Right atrium auricular region (tissue), 2 donors: Measurements from ENCODE around the gene AOPEP. TPM values are rescaled to one million over a fixed set of nuclear protein-coding genes. Genes with fewer than 3 reads are reported as not detected.

Source experiments
- DNase-seq: peaks from one replicate; pipeline ENCODE4 v3.0.0-alpha.2; 2019; ENCODE audit warnings: low spot score
- H3K27ac ChIP-seq, 2 donors: fragments of 200-600 bp; sonication (generic); 1 replicate in 1 of 2; 2 replicates in 1 of 2; pipeline ENCODE4 v1.5.1; 2016 to 2019
- H3K27me3 ChIP-seq, 2 donors: fragments of 200-600 bp; sonication (generic); one replicate each; pipeline versions ENCODE4 v1.5.1 to v1.6.0; 2017 to 2019
- H3K36me3 ChIP-seq: fragments of 200-600 bp; sonication (generic); one replicate; pipeline ENCODE4 v1.5.1; 2016
- H3K4me1 ChIP-seq, 2 donors: fragments of 200-600 bp; sonication (generic); one replicate each; pipeline versions ENCODE4 v1.5.1 to v1.6.0; 2017 to 2019
- H3K4me3 ChIP-seq, 2 donors: fragments of 200-600 bp; sonication (generic); 1 replicate in 1 of 2; 2 replicates in 1 of 2; pipeline ENCODE4 v1.5.1; 2017 to 2019; ENCODE audit warnings: mild to moderate bottlenecking in 1 of 2, moderate library complexity in 1 of 2
- H3K9me3 ChIP-seq, 2 donors: fragments of 200-600 bp; sonication (generic); one replicate each; pipeline ENCODE4 v1.5.1; 2019
- CTCF ChIP-seq, 2 donors: fragments of 200-600 bp; sonication (generic); IDR thresholded peaks; one replicate each; pipeline ENCODE4 v1.5.1; 2019; ENCODE audit warnings: antibody characterized with exemption in 2 of 2
- total RNA-seq, 2 donors: library from RNA; depleted of rRNA; stranded (reverse); fragments of >200 nt; gene quantifications; one replicate each; pipeline ENCODE4 v1.1.0, GENCODE V29; 2016

The AOPEP gene
- total RNA-seq, 2 donors from 2014 or later: 262 to 314 TPM

- H3K27me3 ChIP-seq: no peaks in the 10 kb centered on the region
- no peak for DNase-seq
- no peak overlapping the region for H3K4me3 ChIP-seq
- H3K9me3 ChIP-seq: no peaks in the 10 kb centered on the region
- no peaks in the 10 kb centered on the region for H3K36me3 ChIP-seq
- TF ChIP-seq CTCF (IDR thresholded peaks at IDR 0.05): no peak
- no peak overlapping the region for H3K27ac ChIP-seq
- H3K4me1 ChIP-seq: no peaks in the 10 kb centered on the region
Observed at GRCh38 chr9:94980947-94981722, 254.6 kb downstream of the AOPEP start.

- no peak for DNase-seq
- TF ChIP-seq CTCF (IDR thresholded peaks at IDR 0.05): no peak
- Histone ChIP-seq H3K9me3 (no peaks in the 10 kb centered on the region), H3K27me3 (no peaks in the 10 kb centered on the region), H3K36me3 (no peaks in the 10 kb centered on the region), H3K4me1 (no peaks in the 10 kb centered on the region), H3K4me3 (no peak overlapping the region), H3K27ac (no peak overlapping the region)
Observed at GRCh38 chr9:94981723-94982090, 255.2 kb downstream of the AOPEP start.

GRCh38 chr9:94982211-94982610 is 255.7 kb downstream of the AOPEP start:
- Histone ChIP-seq H3K9me3 (no peaks in the 10 kb centered on the region), H3K36me3 (no peaks in the 10 kb centered on the region), H3K27ac (no peak overlapping the region), H3K4me1 (no peaks in the 10 kb centered on the region), H3K27me3 (no peaks in the 10 kb centered on the region), H3K4me3 (no peak overlapping the region)
- TF ChIP-seq CTCF (IDR thresholded peaks at IDR 0.05): no peak
- no peak for DNase-seq

- Histone ChIP-seq H3K27me3 (no peaks in the 10 kb centered on the region), H3K36me3 (no peaks in the 10 kb centered on the region), H3K4me1 (no peaks in the 10 kb centered on the region), H3K9me3 (no peaks in the 10 kb centered on the region), H3K27ac (no peak overlapping the region), H3K4me3 (no peak overlapping the region)
- no peak for TF ChIP-seq CTCF (IDR thresholded peaks at IDR 0.05)
- DNase-seq: no peak
Observed at GRCh38 chr9:94983552-94983951, 257.1 kb downstream of the AOPEP start.

- TF ChIP-seq CTCF (IDR thresholded peaks at IDR 0.05): no peak
- no peak overlapping the region for H3K27ac ChIP-seq
- H3K4me1 ChIP-seq: no peaks in the 10 kb centered on the region
- no peak overlapping the region for H3K4me3 ChIP-seq
- no peaks in the 10 kb centered on the region for H3K9me3 ChIP-seq
- H3K36me3 ChIP-seq: no peaks in the 10 kb centered on the region
- DNase-seq: no peak
- no peaks in the 10 kb centered on the region for H3K27me3 ChIP-seq
Observed at GRCh38 chr9:94984891-94985476, 258.5 kb downstream of the AOPEP start.
